ENCODE results near the gene PSMA1. TPM values are rescaled to one million over a fixed set of nuclear protein-coding genes. Genes with fewer than 3 reads are reported as not detected.
"Not testable (repeated sequence)": the region's sequence is repeated elsewhere in the genome, so short reads cannot be mapped to it uniquely, and the experiment has no call there.

The PSMA1 gene
- polyA plus RNA-seq, 1 donor: 184 TPM

- no peak for DNase-seq
These were observed 18.2 kb upstream of the PSMA1 start for GRCh38 chr11:14538271-14538925.

GRCh38 chr11:14537134-14537599, 17.0 kb upstream of the PSMA1 start:
- DNase-seq: peak; percentile 29

- DNase-seq: not testable (repeated sequence)
These were observed 15.0 kb upstream of the PSMA1 start for GRCh38 chr11:14535166-14535565.

- DNase-seq: no peak
These were observed 9.8 kb upstream of the PSMA1 start for GRCh38 chr11:14529951-14530350.

GRCh38 chr11:14529321-14529720, 9.1 kb upstream of the PSMA1 start:
- no peak for DNase-seq

- no peak for DNase-seq
These were observed 2.6 kb upstream of the PSMA1 start for GRCh38 chr11:14522801-14523200.

- DNase-seq: no peak
These were observed 2.1 kb upstream of the PSMA1 start for GRCh38 chr11:14522245-14522644.

- DNase-seq: no peak
These were observed 563 bp upstream of the PSMA1 start for GRCh38 chr11:14520747-14521151.

- DNase-seq: no peak
These were observed 629 bp downstream of the PSMA1 start for GRCh38 chr11:14519597-14519916.

- no peak for DNase-seq
These were observed 1.4 kb downstream of the PSMA1 start for GRCh38 chr11:14518820-14519219.

GRCh38 chr11:14513800-14514199, 6.4 kb downstream of the PSMA1 start:
- DNase-seq: no peak

- DNase-seq: no peak
These were observed 13.7 kb downstream of the PSMA1 start for GRCh38 chr11:14506532-14506931.

- no peak for DNase-seq
These were observed 17.2 kb downstream of the PSMA1 start for GRCh38 chr11:14503023-14503422.

GRCh38 chr11:14502039-14502438, 18.1 kb downstream of the PSMA1 start:
- no peak for DNase-seq

GRCh38 chr11:14500181-14500651, 20.0 kb downstream of the PSMA1 start:
- peak; percentile 44 for DNase-seq

GRCh38 chr11:14499560-14500180, 20.5 kb downstream of the PSMA1 start, which contains the start of gene COPB1:
COPB1 (minus strand) TSS chr11:14499811; CDS start chr11:14498928, 883 bp downstream.
- DNase-seq: peak; percentile 93

GRCh38 chr11:14499178-14499559, 21.0 kb downstream of the PSMA1 start:
- peak; percentile 28 for DNase-seq

GRCh38 chr11:14480716-14481115, 39.5 kb downstream of the PSMA1 start:
- DNase-seq: no peak

- no peak for DNase-seq
These were observed 49.1 kb downstream of the PSMA1 start for GRCh38 chr11:14471127-14471526.

- DNase-seq: no peak
These were observed 56.6 kb downstream of the PSMA1 start for GRCh38 chr11:14463623-14464022.

GRCh38 chr11:14460147-14460546, 60.0 kb downstream of the PSMA1 start:
- DNase-seq: no peak

GRCh38 chr11:14458377-14458776, 61.8 kb downstream of the PSMA1 start:
- no peak for DNase-seq

- no peak for DNase-seq
These were observed 64.3 kb downstream of the PSMA1 start for GRCh38 chr11:14455648-14456430.
